Right kidney (tissue), 1 donor: ENCODE data around the gene FOXP1.
A peak's percentile ranks its signal among the peaks of the same experiment; 100 is the strongest.

Experiments used
- DNase-seq: peaks from one replicate; pipeline ENCODE4 v3.0.0-alpha.2; 2016

The FOXP1 gene

DNA sequence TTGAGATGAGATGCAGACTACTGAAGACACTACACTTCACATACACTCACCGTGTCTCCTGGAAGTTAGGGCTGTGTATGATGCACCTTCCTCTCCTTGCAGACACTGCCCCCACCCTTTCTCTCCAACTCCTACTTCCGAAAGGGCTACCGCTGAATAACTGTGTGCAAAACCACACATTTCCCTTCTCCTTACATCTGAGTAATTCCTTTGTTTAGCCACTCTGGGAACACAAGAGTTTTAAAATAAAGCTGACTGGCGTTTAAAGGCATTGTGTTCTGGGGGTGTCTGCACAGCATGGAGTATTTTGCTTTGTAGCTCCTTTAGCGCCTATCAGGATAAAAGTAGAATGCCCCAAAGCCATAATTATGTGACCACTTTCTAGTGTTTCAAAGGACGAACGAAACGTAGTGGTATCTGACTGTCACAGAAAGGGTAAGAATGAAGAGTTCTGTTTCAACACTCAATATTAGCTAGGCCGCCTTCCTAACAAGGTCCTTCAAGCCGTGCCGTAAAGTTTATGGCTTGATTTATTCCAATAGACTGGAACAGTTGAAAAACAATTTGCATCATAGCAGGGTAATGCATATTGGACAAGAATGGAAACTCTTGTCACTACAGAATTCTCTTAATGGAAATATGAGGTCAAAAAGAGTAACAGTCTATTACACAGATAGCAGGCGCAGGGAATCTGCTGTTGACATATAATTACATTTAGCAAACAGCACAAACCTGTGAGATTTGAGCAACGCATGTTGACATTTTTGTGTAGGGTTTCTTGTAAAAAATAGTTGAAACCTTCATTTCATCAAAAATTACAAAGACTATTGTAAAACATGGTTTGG, 619.9 kb downstream of the FOXP1 start:
- no peak for DNase-seq

DNA sequence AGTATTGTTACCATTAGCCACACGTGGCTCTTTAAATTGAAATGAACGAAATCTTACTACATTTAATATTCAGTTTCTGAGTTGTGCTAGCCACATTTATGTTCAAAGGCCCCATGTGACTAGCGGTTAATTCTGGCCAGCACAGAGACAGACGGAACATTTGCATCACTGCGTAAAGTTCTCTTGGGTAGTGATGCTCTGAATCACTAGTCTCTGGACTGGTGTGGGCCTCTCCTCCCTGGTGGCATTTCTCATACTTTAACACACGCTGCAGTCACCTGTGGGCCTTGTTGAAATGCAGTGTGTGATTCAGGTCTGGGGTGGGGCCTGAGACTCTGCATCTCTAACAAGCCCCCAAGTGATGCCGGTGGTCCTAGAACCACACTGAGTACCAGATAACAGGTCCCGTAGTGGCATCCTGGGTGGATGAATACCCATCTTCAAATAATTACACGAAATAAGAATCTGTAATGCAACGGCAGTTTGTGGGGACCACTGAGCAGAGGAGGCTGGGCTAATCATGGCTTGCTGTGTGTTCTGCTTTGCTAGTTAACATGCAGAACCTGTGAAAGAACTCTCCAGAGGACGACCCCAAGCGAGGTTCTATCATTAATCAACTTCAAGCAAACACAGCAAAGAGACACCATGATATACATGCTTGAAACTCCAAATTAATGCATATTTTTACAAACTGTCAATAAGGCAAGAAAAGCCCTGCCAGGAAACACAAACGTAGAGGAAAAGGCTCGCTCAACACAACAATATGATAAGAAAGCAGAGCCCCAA, 623.8 kb downstream of the FOXP1 start:
- DNase-seq, result no peak

DNA sequence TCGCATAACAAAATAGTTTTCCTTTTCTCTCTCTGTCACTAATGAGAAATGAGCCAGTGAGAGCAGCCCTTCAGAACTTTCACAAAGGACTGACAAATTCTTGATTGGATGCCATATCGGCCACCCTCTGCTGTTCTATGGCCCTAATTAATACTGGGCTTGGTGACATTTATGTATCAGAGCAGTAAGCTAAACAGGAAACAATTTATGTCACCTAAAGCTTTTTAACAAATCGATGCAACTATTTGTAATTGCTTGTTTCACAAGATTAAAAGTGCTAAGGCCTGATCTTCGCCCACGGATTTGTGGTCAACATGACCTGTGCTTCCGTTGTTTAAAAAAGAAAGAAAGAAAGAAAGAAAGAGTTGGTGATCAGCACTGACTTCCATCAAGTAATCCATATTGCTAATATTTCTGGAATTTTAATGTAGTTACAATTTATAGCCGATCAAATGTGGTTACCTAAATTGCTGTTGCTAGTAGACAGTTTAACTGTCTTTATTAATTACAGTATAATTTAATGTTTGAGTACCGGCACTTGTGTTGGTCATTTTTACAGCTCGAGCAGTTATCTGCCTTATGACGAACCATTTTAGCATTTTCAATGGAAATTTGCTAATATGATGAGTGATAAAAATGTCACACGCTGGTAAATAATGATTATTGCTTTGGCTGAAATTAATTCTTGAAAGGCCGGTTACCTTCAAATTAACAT, 631.3 kb downstream of the FOXP1 start:
- no peak for DNase-seq

DNA sequence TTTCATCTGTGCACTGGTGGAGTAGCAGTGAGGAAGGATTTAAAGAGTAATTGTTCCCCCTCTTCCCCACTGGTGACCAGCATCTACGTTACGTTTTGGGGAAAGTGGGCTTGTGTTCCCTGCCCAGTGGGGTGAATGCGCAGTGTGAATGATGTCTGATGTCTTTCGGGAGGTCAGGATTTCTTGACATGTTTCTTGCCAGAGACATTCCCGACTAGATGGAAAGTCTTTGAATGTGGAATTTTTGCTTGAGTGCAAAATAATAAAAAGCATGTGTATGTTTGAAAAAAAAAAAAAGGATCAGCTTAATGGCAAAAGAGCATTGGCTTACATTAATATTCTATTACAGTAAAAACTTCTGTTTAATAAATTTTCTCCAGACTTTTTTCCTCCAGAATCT, 632.2 kb downstream of the FOXP1 start:
- no peak for DNase-seq

DNA sequence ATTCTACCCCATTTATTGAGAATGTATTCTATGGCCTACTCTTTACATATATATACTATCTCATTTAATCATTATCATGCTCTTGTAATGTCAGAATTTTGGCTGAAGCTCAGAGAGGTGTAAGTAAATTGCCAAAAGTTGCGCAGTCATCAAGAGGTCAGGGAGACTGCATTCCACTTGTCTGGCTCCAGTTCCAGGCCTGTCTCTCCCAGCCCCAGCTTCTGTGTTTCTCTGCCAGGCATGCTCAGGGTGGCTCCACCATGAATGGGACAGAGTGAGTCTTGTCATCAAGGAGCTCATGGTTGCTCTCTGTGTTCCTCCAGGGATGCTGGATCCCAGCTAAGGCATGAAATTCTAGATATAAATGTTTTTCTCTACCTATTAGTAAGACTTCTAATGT, 635.9 kb downstream of the FOXP1 start:
- no peak for DNase-seq

DNA sequence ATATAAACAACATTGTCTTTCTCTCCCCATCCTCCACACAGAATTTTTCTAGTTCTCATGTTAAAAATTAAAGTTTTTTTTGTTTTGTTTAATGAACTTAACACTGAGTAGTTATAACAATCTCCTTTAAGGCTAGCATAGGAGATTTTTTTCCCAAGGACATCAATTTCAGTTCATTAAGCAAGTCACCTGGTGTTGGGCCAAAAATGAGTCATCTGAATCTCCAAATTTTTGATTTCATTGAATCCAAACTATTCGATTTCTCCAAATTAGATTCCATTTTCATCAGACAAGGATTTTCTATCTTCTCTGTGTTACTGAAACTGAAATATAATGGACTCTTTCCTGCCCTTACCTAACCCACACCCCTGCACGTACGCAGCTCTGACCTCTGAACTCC, 639.6 kb downstream of the FOXP1 start:
- DNase-seq, result no peak

DNA sequence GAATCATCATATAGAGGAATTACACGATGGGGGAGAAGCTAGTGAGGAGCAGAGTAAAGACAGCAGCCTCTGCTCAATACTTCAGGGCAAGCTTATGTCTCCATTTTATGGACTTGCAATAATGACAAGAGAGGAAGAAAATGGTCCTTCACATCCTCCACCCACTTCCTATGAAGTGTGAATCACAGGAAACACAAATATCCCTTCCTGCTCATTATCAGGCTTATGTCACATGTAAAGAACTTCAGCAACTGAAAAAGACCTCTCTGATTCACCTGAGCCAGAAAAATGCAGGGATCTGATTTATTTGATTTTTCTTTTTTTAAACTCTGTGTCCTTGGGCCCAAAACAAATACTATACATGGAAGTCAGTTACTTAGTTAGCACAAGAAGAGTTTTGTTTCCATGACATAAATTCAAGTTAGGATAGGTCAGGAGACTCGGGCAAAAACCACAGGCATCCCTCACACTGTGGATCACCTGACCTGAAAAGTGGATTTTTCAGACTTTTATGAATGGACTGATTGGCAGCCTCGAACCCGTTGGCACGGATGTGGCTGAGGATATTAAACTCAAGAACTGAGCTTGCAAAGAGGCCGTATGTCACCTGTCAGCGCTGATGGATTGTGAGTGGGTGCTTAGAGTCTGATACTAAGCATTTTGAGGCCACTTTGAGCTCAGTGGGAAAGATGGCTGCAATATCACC, 650.3 kb downstream of the FOXP1 start:
- no peak for DNase-seq

DNA sequence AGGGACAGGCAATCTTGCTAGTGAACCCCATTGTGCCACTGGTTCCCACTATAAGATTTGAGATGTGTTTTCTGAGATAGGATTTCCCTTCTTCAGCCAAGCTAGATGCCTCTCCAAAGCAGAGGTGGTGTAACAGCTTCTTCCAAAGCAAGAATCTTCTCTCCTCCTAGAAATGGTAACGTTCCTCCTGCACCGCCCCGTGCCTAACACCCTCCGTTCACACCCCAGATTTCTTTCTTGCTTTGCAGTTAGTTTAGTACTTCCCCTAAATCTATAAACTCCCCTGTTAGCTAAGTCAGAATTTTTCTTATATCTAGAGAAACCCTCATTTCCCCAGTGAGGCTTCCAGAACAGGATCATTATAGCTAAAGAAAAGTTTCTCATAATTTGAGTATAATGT, 653.5 kb downstream of the FOXP1 start:
- DNase-seq, result no peak

DNA sequence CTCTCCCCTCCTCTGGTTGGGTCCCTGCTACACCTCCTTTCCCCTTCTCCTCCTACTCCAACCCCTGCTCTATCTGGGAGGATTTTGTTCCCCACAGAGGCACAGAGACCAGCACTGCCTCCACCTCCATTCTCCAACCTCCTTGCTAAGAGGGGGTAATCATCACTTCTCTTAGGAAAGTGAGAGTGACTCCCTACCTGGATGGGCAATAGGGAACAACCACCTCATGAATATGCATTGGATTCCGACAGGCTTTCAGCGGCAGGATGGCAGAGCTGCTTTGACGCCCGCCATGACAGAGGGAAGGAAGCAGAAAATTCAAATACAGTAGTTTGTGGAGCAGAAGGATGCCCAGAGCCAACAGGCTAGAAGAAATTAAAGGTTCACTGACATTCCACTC, 656.3 kb downstream of the FOXP1 start:
- DNase-seq, result no peak

DNA sequence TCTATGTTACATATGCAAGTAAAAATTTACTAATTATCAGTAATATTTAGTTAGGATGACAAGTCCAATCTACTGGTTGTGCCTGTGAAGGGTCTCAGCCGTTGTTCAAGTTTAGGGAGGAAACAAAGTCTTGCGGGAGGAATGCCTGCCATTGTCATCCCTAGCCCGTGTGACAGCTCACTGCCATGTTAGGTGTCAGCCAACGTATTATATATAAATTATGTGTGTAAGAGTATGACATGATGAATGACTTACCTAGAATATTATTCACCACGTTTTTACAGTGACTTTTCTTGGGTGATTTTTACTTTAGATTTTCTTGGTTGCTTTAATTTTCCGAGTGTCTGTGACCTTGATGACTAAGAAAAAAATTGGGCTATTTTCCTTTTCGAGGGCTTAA, 656.7 kb downstream of the FOXP1 start:
- DNase-seq, result no peak

DNA sequence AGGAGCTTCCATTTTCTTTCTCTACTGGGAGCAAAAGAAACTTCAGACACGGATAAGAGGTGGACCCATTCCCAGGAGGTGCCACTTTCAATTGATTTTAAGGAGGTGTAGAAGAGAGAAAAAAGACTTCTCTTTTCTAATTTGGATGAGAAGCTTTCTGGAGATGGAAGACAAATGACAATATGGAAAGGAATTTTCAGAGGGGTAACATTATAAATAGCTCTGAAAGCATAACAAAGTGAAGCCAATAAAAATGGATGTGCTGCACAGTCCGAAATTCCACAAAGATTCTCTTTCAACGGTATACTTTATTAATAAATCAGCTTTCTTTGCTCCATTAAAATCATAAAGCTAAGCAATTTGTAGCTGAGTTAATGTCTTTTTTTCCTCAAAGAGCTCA, 663.9 kb downstream of the FOXP1 start:
- DNase-seq, result no peak

DNA sequence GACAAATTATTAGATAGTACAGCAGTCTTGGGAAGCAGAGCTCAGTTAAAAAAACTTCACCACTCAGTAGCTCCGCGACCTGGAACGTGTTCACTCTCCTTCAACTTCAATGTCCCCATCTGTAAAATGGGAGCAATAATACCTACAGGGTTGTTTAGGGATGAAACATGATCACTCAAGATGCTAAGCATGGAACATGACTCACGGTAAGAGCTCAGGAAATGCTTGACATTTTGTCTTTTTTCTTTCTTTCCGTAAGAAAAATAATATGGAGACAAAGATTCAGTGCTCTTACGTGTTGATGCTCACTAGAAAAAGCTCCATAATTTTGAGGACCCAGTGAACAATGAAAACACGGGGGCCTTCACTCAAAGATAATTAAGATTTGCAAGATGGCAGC, 664.4 kb downstream of the FOXP1 start:
- DNase-seq, result no peak

DNA sequence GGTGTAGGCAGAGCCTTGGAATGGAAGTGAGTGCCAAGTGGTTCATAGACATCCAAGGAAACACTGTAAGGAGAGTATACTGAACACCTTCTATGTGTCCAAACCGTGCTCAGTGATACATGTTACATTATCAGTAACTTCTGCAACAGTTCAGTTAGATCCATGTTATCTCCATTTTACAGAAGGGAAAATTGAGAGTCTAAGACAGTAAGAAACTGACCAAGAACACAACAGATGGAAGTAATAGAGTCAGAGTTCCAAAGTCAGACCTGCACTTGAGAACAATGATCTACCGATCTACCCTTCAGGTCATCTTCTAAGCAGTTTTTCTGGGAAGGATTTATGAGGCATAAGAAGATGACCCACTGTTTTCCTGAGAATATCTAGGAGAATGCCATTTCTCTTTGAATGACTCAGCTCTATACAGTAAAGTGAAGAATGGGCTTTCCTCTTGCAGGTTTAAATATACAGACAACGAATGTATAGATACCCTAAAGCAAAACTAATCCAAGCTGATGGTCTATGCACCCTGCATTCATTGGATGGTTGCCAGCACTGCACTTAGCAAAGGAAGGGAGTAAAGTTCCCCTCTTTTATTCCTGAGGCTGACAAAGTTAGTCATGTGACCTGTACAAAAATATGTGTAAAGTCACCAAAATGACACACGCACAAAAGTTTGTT, 667.0 kb downstream of the FOXP1 start:
- no peak for DNase-seq

DNA sequence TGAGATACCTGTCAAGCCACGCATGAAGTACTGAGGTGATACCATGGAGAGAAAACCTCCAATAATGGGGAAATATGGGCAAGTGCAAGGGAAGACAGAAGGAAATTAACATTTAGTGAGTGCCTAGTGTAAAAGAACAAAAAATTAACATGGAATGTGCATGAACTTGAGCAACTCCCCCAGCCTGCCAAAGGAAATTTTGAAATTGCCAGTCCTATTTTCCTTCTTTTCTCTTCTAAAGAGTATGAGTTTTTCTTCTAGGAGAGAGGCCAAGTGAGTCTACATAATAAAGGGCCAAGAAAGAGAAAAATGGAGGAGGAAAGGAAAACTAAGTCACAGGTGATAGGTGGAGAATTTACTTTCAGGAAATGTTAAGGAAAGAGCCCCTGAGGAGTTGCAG, 668.7 kb downstream of the FOXP1 start:
- DNase-seq, result no peak

DNA sequence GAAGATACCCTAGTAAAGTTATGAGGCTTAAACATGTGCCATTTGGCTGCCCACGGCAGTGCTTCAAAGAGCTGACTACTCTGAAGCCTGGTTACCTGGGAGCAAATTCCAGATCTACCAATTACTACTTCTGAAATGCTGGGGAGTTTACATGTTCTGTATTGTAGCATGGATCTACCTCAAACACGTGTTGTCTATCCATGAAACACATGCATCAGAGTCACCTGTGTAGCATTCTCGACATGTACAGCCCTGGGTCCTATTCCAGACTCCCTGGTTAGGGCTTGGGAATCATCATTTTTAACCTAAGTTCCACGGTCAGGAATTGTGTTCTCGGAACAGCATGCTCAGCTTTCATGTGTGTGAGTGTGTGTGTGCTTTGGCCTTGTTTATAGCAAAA, 671.8 kb downstream of the FOXP1 start:
- DNase-seq, result no peak

DNA sequence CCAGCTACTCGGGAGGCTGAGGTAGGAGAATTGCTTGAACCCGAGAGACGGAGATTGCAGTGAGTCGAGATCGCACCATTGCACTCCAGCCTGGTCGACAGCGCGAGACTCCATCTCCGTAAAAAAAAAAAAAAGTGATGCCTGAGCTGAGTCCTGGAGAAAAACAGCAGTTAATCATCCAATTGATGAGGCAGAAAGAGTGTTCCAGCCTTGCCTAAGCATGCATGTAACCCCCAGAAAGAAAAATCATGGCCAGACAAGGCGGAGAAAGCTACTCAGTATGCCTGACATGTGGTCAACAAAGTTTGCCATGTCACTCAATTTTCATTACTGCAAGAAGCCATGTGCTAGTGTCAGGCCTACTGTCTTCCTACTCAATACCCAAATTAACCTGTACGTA, 678.0 kb downstream of the FOXP1 start:
- DNase-seq, result peak; percentile 16
